Right lobe of liver (tissue), 4 donors: Measurements from ENCODE around the gene NTMT2.

Experiments
- CTCF ChIP-seq, 4 donors: fragments of 200-600 bp in 3 of 4; fragments of 450-650 bp in 1 of 4; IDR thresholded peaks; one replicate each; pipeline versions ENCODE4 v1.5.1 to v1.8.0; 2016 to 2022; ENCODE audit warnings: antibody characterized with exemption in 4 of 4, mild to moderate bottlenecking in 2 of 4
- POLR2A ChIP-seq: fragments of 450-650 bp; IDR thresholded peaks from one replicate; pipeline ENCODE4 v1.6.1; 2017; ENCODE audit warnings: antibody characterized with exemption, mild to moderate bottlenecking
- donor health status: DM: no; HTN: no; CAD: no.
- donor health status: DM: no; HTN: no; CAD: no.
- donor health status: DM: no; HTN: yes; CAD: no.

- TF ChIP-seq POLR2A = no peak
- no peak for TF ChIP-seq CTCF (IDR thresholded peaks at IDR 0.05)
These were observed 71.9 kb downstream of the NTMT2 start for GRCh38 chr1:170217517-170218256.
